NOMO-1 (cell line): ENCODE results near the gene RNF224.

Experiments used
- DNase-seq, 2 experiments: peaks; one replicate each; lab custom pipeline; 2025; ENCODE audit not compliant: unreplicated experiment in 2 of 2; lab: John Stamatoyannopoulos, UW

Gene RNF224

GRCh38 chr9:137225699-137226331 is 1.5 kb upstream of the RNF224 start:
- DNase-seq, result no peak

GRCh38 chr9:137226338-137227053 is 806 bp upstream of the RNF224 start:
- DNase-seq, result no peak

GRCh38 chr9:137227853-137228505 is 677 bp downstream of the RNF224 start:
- DNase-seq, result no peak

- DNase-seq, result no peak
These were observed 1.2 kb downstream of the RNF224 start for GRCh38 chr9:137228506-137228967.

GRCh38 chr9:137228968-137229896 is 1.9 kb downstream of the RNF224 start:
- DNase-seq, result no peak

- no peak for DNase-seq
These were observed 2.8 kb downstream of the RNF224 start for GRCh38 chr9:137229903-137230704.

- DNase-seq, result no peak
These were observed 3.5 kb downstream of the RNF224 start, which contains the start of gene SLC34A3 for GRCh38 chr9:137230705-137231371. SLC34A3 (plus strand) TSS chr9:137230901; CDS start chr9:137231703, 802 bp downstream.

GRCh38 chr9:137231372-137232039 is 4.2 kb downstream of the RNF224 start:
- DNase-seq, result no peak

GRCh38 chr9:137232101-137232500 is 4.8 kb downstream of the RNF224 start:
- DNase-seq, result no peak

- no peak for DNase-seq
These were observed 5.2 kb downstream of the RNF224 start for GRCh38 chr9:137232510-137232909.

- DNase-seq, result no peak
These were observed 6.1 kb downstream of the RNF224 start for GRCh38 chr9:137233143-137233980.

- no peak for DNase-seq
These were observed 6.9 kb downstream of the RNF224 start for GRCh38 chr9:137234055-137234697.

- DNase-seq, result no peak
These were observed 7.6 kb downstream of the RNF224 start for GRCh38 chr9:137234758-137235423.

- DNase-seq, result no peak
These were observed 8.3 kb downstream of the RNF224 start for GRCh38 chr9:137235424-137236237.

- peak; percentile 80 to 93 for DNase-seq
These were observed 9.1 kb downstream of the RNF224 start for GRCh38 chr9:137236238-137236935.
